Measurements from ENCODE around the gene UBE2G1.

GRCh38 chr17:4309897-4310296, 56.6 kb downstream of the UBE2G1 start:
- no peak for TF ChIP-seq REST (IDR thresholded peaks at IDR 0.05; ENCODE audit: low read depth)
- no peak for TF ChIP-seq CTCF (IDR thresholded peaks at IDR 0.05 in 2 of 3, conservative IDR thresholded peaks at IDR 0.05 in 1 of 3; ENCODE audit: borderline replicate concordance in 1 of 3, insufficient read depth in 1 of 3, low read depth in 2 of 3, low read length in 2 of 3)
- TF ChIP-seq SIN3A (IDR thresholded peaks at IDR 0.05; ENCODE audit: low read depth), result no peak
- TF ChIP-seq EZH2 (IDR thresholded peaks at IDR 0.05), result no peak
- TF ChIP-seq POLR2AphosphoS5 (IDR thresholded peaks at IDR 0.05; ENCODE audit: low read depth, low read length), result no peak
- TF ChIP-seq POLR2A (IDR thresholded peaks at IDR 0.05; ENCODE audit: borderline replicate concordance, extremely low read depth, insufficient read depth, insufficient read length), result no peak
- TF ChIP-seq EGR1 (IDR thresholded peaks at IDR 0.05; ENCODE audit: low read depth), result no peak
- no peak for TF ChIP-seq YY1 (IDR thresholded peaks at IDR 0.05; ENCODE audit: extremely low read depth, insufficient replicate concordance, low read depth, low read length)
- no peak for TF ChIP-seq SP1 (IDR thresholded peaks at IDR 0.05; ENCODE audit: low read depth)
- no peak for TF ChIP-seq ATF3 (IDR thresholded peaks at IDR 0.05)
- TF ChIP-seq RAD21 (IDR thresholded peaks at IDR 0.05; ENCODE audit: low read depth), result no peak
- no peak for TF ChIP-seq MAX (IDR thresholded peaks at IDR 0.05)
- TF ChIP-seq SRF (IDR thresholded peaks at IDR 0.05; ENCODE audit: low read depth), result no peak

Measured in HCT116 (cell line).